Neuronal stem cell (in vitro differentiated cells): Measurements from ENCODE around the gene SALL2.

ENCODE experiments used
- DNase-seq: peaks from one replicate; pipeline ENCODE4 v3.0.0-alpha.2; 2013; ENCODE audit warnings: low spot score
- H2AFZ ChIP-seq: one replicate; pipeline ENCODE4 v1.6.1; 2013; ENCODE audit warnings: mild to moderate bottlenecking, low read length, inconsistent platforms
- H2AK5ac ChIP-seq: 2 replicates; pipeline ENCODE4 v1.6.1; 2013; ENCODE audit warnings: low read depth, mild to moderate bottlenecking, inconsistent platforms, low read length, moderate library complexity, mixed read lengths
- H2BK120ac ChIP-seq: 2 replicates; pipeline ENCODE4 v1.6.1; 2013; ENCODE audit warnings: low read depth, mild to moderate bottlenecking, inconsistent platforms, low read length, moderate library complexity, mixed read lengths
- H2BK12ac ChIP-seq: one replicate; pipeline ENCODE4 v1.6.1; 2013; ENCODE audit warnings: low read length, inconsistent platforms
- H2BK15ac ChIP-seq: 2 replicates; pipeline ENCODE4 v1.6.1; 2013; ENCODE audit warnings: mild to moderate bottlenecking, low read length, inconsistent platforms, mixed read lengths
- H2BK5ac ChIP-seq: one replicate; pipeline ENCODE4 v1.6.1; 2013; ENCODE audit warnings: inconsistent platforms, mild to moderate bottlenecking, low read length, moderate library complexity
- H3K14ac ChIP-seq: one replicate; pipeline ENCODE4 v1.6.1; 2013; ENCODE audit warnings: low read length, inconsistent platforms
- H3K18ac ChIP-seq: 2 replicates; pipeline ENCODE4 v1.6.1; 2013; ENCODE audit warnings: low read length, inconsistent platforms
- H3K23ac ChIP-seq: 2 replicates; pipeline ENCODE4 v1.6.1; 2013; ENCODE audit warnings: low read depth, mild to moderate bottlenecking, mixed read lengths, low read length, inconsistent platforms; ENCODE audit not compliant: poor library complexity
- H3K27ac ChIP-seq: replicated peaks from 3 replicates; pipeline ENCODE4 v1.5.1; 2013; ENCODE audit warnings: low read length, inconsistent platforms
- H3K27me3 ChIP-seq, 3 experiments: 2 replicates each; pipeline ENCODE4 v1.6.1; 2013; ENCODE audit warnings: low read length in 3 of 3, mild to moderate bottlenecking in 2 of 3, inconsistent platforms in 1 of 3, low read depth in 1 of 3, mixed read lengths in 1 of 3, moderate library complexity in 1 of 3; ENCODE audit not compliant: control insufficient read depth in 3 of 3, insufficient read depth in 3 of 3
- H3K36me3 ChIP-seq, 2 donors: replicated peaks in 1 of 2; 2 replicates each; pipeline ENCODE4 v1.6.1; 2013; ENCODE audit warnings: low read length in 2 of 2; ENCODE audit not compliant: control insufficient read depth in 2 of 2, insufficient read depth in 2 of 2
- H3K4ac ChIP-seq: 2 replicates; pipeline ENCODE4 v1.6.1; 2013; ENCODE audit warnings: inconsistent platforms, mild to moderate bottlenecking, low read length, moderate library complexity
- H3K4me1 ChIP-seq, 2 donors: 1 replicate in 1 of 2; 2 replicates in 1 of 2; pipeline ENCODE4 v1.6.1; 2013; ENCODE audit warnings: low read length in 2 of 2, low read depth in 1 of 2; ENCODE audit not compliant: control insufficient read depth in 2 of 2, insufficient read depth in 1 of 2
- H3K4me2 ChIP-seq: one replicate; pipeline ENCODE4 v1.6.1; 2013; ENCODE audit warnings: mild to moderate bottlenecking, low read length, inconsistent platforms; ENCODE audit not compliant: insufficient read depth, poor library complexity, severe bottlenecking
- H3K4me3 ChIP-seq, 2 donors: 2 replicates each; pipeline ENCODE4 v1.5.1; 2013; ENCODE audit warnings: low read length in 2 of 2, mild to moderate bottlenecking in 2 of 2, inconsistent platforms in 1 of 2, moderate library complexity in 1 of 2
- H3K79me1 ChIP-seq: one replicate; pipeline ENCODE4 v1.6.1; 2013; ENCODE audit warnings: low read depth, mild to moderate bottlenecking, inconsistent platforms, low read length, moderate library complexity
- H3K9ac ChIP-seq: one replicate; pipeline ENCODE4 v1.6.1; 2013; ENCODE audit warnings: mild to moderate bottlenecking, low read depth, low read length, inconsistent platforms; ENCODE audit not compliant: poor library complexity
- H3K9me3 ChIP-seq, 2 donors: replicated peaks in 1 of 2; 2 replicates each; pipeline versions ENCODE3 to v1.6.1; 2013; ENCODE audit warnings: low read length in 2 of 2, mild to moderate bottlenecking in 2 of 2, inconsistent platforms in 1 of 2, low read depth in 1 of 2, mixed read lengths in 1 of 2, moderate library complexity in 1 of 2; ENCODE audit not compliant: control insufficient read depth in 2 of 2, insufficient read depth in 1 of 2
- H4K8ac ChIP-seq: one replicate; pipeline ENCODE4 v1.6.1; 2013; ENCODE audit warnings: low read depth, mild to moderate bottlenecking, inconsistent platforms, low read length, moderate library complexity
- H4K91ac ChIP-seq: one replicate; pipeline ENCODE4 v1.6.1; 2013; ENCODE audit warnings: low read length, low read depth, mild to moderate bottlenecking, inconsistent platforms; ENCODE audit not compliant: poor library complexity
- WGBS, 2 donors: extraction: QIAGEN DNeasy Blood & Tissue Kit; methylation state at CpG; one replicate each; pipeline ENCODE4 v1.1.7; 2013; ENCODE audit warnings: missing lambda C conversion rate in 2 of 2, mixed read lengths in 1 of 2; ENCODE audit not compliant: insufficient read length in 2 of 2, insufficient replicate concordance in 1 of 2; ENCODE audit errors: extremely low coverage in 2 of 2; 5-methylcytosine and 5-hydroxymethylcytosine counted together

SALL2 gene

DNA sequence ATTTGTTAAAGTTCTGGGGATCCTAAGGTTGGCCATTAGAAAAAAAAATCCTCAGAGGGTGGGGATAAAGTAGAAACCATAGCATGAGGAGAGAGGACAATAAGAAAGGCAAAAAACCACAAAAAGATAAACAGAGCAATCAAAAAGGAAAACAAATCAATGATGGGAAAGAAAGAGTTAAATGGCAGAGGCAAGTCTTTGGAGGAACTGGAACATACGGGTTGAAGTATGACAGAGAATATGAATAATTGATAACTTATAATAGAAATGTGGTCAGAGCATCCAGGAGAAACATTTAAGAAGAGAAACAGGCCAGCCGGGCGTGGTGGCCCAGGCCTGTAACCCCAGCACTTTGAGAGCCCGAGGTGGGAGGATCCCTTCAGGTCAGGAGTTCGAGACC is 17.8 kb upstream of the SALL2 start:
- Histone ChIP-seq H3K36me3 (no peaks in the 10 kb centered on the region), H4K8ac (no peak overlapping the region), H3K4ac (no peak overlapping the region), H3K27ac (peak overlapping the region; percentile 65), H3K14ac (no peak overlapping the region), H2BK120ac (no peak overlapping the region), H3K27me3 (no peaks in the 10 kb centered on the region), H2BK5ac (peak overlapping the region; percentile 95), H3K4me2 (no peak overlapping the region), H2BK15ac (no peak overlapping the region), H2AK5ac (peak overlapping the region; percentile 75), H3K9ac (no peak overlapping the region), H2BK12ac (no peak overlapping the region), H2AFZ (peak overlapping the region; percentile 68), H3K4me3 (no peak overlapping the region), H3K18ac (no peak overlapping the region), H3K9me3 (peaks cover 0 to 4% of the 10 kb centered on the region in 2 donors), H3K4me1 (peaks cover 8 to 18% of the 10 kb centered on the region in 2 donors), H3K79me1 (peaks cover 1% of the 10 kb centered on the region), H4K91ac (no peak overlapping the region), H3K23ac (no peak overlapping the region)
- no peak for DNase-seq
- WGBS, 2 donors: no CpG with 5 or more reads among the region's 5 CpGs

DNA sequence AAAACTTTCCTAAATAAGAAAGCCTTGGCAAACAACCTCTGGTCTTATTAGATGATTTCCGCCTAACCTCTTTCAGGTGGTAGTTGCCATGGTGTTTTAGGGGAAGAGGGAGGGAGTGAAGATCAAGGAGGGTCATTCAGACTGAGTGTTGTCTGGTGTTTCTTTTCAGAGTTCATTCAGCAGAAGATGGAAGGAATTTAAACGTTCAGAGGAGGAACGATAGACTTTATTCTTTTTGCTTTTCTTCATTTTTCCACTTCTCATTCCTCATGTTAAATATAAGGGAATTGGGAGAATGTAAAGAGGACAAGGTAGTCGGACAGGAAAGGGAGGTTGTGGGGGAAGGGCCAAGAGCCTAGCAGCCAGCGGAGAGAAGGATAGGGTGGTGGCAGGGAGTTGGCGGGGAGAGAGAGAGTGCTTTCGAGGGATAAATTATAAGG is 17.4 kb upstream of the SALL2 start:
- Histone ChIP-seq H3K14ac (no peak overlapping the region), H3K23ac (no peak overlapping the region), H3K4me3 (peak overlapping the region in 1 of 2 donors; percentile 33), H3K18ac (no peak overlapping the region), H4K91ac (no peak overlapping the region), H3K4ac (no peak overlapping the region), H3K27ac (peak overlapping the region; percentile 65), H3K4me2 (peak overlapping the region; percentile 45), H3K9ac (no peak overlapping the region), H2AK5ac (no peak overlapping the region), H3K79me1 (peaks cover 1% of the 10 kb centered on the region), H3K36me3 (no peaks in the 10 kb centered on the region), H2BK15ac (no peak overlapping the region), H4K8ac (no peak overlapping the region), H3K4me1 (peaks cover 11 to 22% of the 10 kb centered on the region in 2 donors), H3K9me3 (peaks cover 0 to 4% of the 10 kb centered on the region in 2 donors), H2BK12ac (no peak overlapping the region), H2BK120ac (no peak overlapping the region), H3K27me3 (no peaks in the 10 kb centered on the region), H2AFZ (peak overlapping the region; percentile 68), H2BK5ac (no peak overlapping the region)
- DNase-seq: no peak
- WGBS, 2 donors: no CpG with 5 or more reads among the region's 7 CpGs

DNA sequence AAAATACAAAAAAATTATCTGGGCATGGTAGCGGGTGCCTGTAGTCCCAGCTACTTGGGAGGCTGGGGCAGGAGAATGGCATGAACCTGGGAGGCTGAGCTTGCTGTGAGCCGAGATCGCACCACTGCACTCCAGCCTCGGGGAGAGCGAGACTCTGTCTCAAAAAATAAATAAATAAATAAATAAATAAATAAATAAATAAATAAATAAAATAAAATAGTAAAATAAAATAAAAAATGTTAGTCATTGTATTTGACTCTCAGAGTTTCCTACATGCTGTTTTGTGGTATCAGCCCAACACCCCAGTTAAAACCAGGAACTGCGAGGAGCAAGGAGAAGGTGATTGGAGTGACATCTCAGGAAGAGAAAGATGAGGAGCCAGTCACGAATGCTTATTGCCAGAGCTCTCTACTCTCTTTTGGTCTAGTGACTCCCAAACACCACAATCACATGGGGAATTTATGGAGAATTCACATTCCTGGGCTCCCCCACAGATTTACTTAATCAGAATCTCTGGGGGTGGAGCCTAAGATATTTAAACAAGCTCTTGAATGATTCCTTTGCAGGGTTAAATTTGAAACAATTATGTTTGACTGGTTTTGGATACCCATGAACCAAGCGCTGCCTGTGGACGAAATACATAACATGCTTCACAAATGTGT is 15.4 kb upstream of the SALL2 start:
- no peak overlapping the region for H3K4me2 ChIP-seq
- DNase-seq: no peak
- H3K4me1 ChIP-seq: peaks cover 19 to 33% of the 10 kb centered on the region in 2 donors
- H2AK5ac ChIP-seq: no peak overlapping the region
- H3K4me3 ChIP-seq: no peak overlapping the region
- H3K36me3 ChIP-seq: no peaks in the 10 kb centered on the region
- H2BK5ac ChIP-seq: peak overlapping the region; percentile 11
- peak overlapping the region; percentile 53 for H3K27ac ChIP-seq
- no peaks in the 10 kb centered on the region for H3K27me3 ChIP-seq
- H3K9ac ChIP-seq: no peak overlapping the region
- no peak overlapping the region for H4K8ac ChIP-seq
- no peak overlapping the region for H3K18ac ChIP-seq
- no peak overlapping the region for H3K23ac ChIP-seq
- peak overlapping the region; percentile 86 for H2BK15ac ChIP-seq
- no peaks in the 10 kb centered on the region for H3K79me1 ChIP-seq
- no peak overlapping the region for H3K14ac ChIP-seq
- H2BK120ac ChIP-seq: no peak overlapping the region
- H2AFZ ChIP-seq: no peak overlapping the region
- H2BK12ac ChIP-seq: peak overlapping the region; percentile 58
- no peak overlapping the region for H3K4ac ChIP-seq
- H3K9me3 ChIP-seq: no peaks in the 10 kb centered on the region
- WGBS, 2 donors: no CpG with 5 or more reads among the region's 9 CpGs
- H4K91ac ChIP-seq: no peak overlapping the region

DNA sequence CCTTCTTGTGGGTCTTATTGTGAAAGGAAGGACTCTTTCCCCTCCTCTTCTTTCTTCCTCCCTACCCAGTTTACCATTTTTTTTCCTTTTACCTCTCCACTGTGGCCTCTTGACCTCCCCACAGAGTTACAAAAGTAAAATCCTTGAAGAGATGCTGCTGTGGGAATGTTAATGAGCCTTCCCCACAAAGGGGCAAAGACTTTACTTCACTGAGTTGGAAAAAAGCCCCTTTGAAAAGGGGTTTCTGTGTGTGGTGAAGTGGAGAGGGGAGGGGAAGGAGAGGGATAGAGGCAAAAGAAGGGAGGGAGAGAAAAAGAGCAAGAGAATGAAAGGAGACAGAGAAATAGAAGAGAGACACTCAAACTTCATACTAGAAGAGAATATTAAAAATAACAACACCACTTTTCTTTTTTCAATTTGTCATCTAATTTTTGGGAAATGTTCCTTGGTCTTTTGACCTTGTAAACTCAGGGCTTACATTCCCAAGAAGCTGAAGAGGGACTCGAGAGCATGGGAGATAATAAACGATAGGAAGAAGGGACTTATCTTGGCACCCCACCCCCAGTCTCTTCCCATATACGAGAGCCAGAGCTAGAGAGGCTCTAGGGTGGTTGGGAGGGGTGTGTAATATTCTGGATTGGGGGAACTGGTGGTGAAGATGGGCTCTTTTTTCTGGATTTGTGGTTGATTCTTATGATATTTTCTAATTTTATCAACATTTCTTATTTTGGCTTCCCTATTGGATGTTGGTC is 13.2 kb upstream of the SALL2 start:
- H4K91ac ChIP-seq: no peak overlapping the region
- peak overlapping the region; percentile 32 for H3K4me2 ChIP-seq
- no peak overlapping the region for H4K8ac ChIP-seq
- no peak overlapping the region for H2BK15ac ChIP-seq
- H3K4me3 ChIP-seq: no peak overlapping the region
- H3K27ac ChIP-seq: peak overlapping the region; percentile 100
- no peak overlapping the region for H3K9ac ChIP-seq
- H2AK5ac ChIP-seq: no peak overlapping the region
- no peak overlapping the region for H2AFZ ChIP-seq
- H3K27me3 ChIP-seq: no peaks in the 10 kb centered on the region
- no peaks in the 10 kb centered on the region for H3K36me3 ChIP-seq
- no peak overlapping the region for H2BK5ac ChIP-seq
- no peak overlapping the region for H3K23ac ChIP-seq
- no CpG with 5 or more reads among the region's 3 CpGs for WGBS, 2 donors
- no peaks in the 10 kb centered on the region for H3K79me1 ChIP-seq
- DNase-seq: peak; percentile 90
- peaks cover 19 to 39% of the 10 kb centered on the region in 2 donors for H3K4me1 ChIP-seq
- no peak overlapping the region for H3K14ac ChIP-seq
- no peak overlapping the region for H2BK120ac ChIP-seq
- no peaks in the 10 kb centered on the region for H3K9me3 ChIP-seq
- H3K18ac ChIP-seq: no peak overlapping the region
- no peak overlapping the region for H3K4ac ChIP-seq
- no peak overlapping the region for H2BK12ac ChIP-seq
